Stimulated activated CD4-positive, alpha-beta T cell treated with anti-CD3 and anti-CD28 coated beads, Interleukin-12 subunit alpha, Interleukin-12 subunit beta, amount 100 ng/mL, for 4 hours (primary cell): ENCODE data around the gene CDRT15L2.
"Not testable (repeated sequence)": the region's sequence is repeated elsewhere in the genome, so short reads cannot be mapped to it uniquely, and the experiment has no call there.

Experiments
- DNase-seq: peaks from one replicate; pipeline ENCODE4 v3.0.0-alpha.2; 2020

CDRT15L2 gene

DNA sequence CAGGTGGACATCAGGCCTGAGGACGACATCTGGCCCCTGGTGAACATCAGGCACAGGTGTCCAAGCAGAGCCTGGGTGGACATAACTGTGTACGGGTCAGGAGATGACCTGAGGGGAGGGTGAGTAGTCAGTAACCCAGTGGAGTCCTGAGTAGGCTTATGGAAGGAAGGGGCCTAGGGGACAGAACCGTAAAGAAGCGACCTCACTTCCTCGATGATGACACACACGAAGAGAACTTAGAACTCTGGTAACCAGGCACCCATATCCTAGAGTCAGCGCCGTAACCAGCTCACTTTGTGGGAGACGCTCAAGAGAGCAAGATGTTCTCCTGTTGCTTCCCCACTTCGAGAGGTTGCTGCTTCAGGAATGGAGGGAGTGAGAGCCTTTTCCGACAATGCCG, at the start of gene CDRT15L2:
TSS of gene CDRT15L2 (plus strand) at position 301 of the 400 bp plus-strand sequence. CDS start at position 321, 20 bp downstream.
- not testable (repeated sequence) for DNase-seq

DNA sequence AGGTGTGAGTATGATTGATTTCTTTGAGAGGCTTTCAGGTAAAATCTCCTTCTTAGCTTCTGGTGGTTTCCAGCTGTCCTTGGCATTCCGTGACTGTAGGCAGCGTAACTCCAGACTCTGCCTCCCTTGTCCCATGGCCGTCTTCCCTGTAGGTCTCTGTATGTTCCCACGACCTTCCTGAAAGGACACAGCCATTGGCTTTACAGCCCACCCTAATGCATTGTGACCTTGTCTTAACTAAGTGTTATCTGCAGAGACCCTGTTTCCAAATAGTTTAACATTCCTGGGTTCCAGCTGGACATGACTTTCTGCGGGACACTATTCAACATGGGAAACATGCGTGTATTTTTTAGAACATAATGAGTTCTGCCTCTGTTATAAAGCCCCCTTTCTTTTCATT, 49.4 kb upstream of the CDRT15L2 start:
- not testable (repeated sequence) for DNase-seq

DNA sequence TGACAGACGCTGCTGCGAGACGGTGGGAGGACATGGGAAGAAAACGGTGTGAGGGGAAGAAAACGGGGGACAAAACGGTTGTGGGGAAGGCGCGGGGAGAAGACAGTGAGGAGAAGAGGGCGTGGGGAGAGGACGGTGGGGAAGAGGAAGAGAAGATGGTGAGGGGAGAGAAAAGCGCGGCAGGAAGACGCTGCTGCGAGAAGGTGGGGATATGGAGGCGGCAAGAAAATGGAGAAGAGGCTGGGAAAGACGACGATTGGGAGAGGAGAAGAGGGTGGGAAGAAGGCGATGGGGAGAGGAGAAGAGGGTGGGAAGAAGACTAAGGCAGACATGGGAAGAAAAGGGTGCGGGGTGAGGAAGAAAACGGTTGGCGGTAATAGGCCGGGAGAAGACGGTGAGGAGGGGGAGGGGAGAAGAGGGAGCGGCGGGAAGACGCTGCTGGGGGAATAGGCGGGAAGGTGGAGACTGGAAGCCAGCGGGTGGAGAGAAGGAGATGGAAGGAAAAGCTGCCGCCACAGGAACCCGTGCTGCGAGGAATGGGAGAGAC, 46.9 kb upstream of the CDRT15L2 start:
- not testable (repeated sequence) for DNase-seq

DNA sequence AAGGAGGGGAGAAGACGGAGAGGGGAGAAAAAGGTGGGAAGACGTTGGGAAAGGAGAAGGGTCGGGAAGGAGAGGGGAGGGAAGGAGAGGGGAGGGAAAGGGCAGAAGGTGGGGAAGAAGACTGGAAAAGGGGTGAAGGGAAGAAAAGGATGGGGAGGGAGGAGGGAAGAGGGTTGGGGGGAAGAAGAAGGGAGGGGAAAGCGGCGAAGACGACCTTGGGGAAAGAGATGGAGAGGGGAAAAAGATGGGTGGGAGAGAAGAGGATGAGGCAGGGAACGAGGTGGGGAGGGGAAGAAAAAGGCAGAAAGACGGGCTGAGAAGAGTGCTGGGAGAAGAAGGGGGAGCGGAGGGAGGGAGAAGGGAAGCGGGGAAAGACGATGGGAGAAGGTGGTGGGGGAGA, 46.3 kb upstream of the CDRT15L2 start:
- not testable (repeated sequence) for DNase-seq

DNA sequence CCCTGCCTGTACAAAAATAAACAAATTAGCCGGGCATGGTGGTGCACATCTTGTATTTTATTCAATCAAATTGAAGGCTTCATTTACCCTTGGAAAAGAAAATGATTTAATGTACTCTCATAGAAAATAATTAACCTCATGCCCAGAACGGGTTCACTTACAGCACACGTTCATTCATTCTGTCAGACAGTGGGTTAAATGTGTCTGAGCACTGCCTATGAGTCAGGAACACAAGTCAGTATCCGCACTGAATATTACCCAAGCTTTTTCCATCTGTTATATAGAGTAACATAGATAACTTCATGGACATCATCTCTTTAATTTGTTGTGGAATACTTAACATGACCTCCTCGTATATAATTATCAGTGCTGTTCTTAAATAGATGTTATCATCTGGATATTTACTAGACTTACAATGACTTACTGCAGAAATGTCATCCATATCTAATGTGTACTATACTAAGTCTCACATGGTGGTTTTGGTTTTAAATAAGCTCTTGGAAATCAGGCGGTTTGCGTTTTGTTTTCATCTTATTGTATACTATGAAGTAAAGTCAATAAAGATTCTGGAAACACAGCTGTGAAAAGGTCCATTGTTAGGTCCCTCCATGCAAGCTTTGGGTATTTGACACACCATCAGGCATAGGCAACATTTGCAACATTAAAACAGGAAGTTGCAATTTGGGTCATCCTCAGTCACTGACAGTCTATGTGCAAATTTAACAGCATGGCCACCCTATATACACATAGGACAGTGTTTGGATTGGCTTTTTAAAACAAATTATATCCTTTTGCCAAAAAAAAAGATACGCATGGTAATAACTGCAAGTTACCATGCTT, 44.6 kb upstream of the CDRT15L2 start:
- DNase-seq, result not testable (repeated sequence)

DNA sequence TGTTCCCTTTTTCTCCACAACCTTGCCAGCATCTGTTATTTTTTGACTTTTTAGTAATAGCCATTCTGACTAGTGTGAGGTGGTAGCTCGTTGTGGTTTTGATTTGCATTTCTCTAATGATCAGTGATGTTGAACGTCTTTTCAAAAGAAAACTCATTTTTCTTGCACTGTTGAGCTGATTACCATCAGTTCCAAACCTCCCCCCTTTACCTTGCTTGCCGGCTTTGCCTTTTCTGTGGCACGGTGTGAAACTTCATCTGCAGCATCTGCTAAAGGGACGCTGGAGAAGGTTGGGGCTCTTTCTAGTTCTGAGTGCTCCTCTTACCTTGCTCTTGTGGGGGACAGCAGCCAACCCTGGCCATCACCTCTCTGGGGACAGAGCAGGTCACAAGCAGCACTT, 39.1 kb upstream of the CDRT15L2 start:
- DNase-seq, result not testable (repeated sequence)

DNA sequence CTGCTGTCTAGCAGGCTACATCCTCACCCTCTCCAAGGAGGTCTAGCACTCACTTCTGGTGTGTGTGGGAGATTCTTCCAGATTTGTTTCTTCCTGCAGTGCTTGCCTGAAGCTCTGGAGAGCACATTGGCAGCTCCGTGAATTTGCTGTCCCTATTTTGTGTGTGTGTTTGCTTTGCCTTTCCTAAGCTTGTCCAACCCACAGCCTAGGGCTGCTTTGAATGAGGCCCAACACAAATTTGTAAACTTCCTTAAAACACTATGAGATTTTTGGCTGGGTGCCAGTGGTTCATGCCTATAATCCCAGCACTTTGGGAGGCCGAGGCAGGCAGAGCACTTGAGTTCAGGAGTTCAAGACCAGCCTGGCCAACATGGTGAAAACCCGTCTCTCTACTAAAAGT, 38.7 kb upstream of the CDRT15L2 start:
- not testable (repeated sequence) for DNase-seq

DNA sequence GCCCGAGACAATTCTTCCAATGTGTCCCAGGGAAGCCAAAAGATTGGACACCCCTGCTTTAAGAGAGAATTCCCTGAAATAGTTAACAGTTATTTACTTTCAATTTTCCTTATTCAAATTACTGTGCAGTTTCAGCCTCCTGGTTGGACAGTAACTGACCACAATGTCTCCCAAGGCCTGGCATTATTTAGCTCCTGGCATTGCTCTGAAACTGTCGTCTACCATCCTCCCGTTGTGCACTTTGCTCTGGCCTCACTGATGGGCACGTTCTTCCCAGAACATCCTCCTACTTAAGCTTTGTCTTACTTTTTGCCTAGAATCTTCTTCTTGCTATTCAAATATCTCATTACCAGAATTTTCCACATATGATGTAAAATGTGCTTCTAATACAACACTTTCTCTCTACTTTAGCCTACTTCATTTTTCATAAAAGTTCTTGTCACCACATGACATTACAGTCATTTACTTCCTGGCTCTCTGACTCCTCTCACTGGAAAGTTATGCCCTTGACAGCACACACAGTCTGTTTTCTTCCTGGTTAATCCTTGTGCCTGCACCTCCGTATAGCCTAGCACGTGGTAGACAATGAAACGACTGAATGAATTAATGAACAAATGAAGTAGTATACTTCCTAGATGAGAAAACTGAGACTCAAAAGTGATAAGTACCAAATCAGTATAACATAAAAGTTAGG, 37.5 kb upstream of the CDRT15L2 start:
- DNase-seq, result not testable (repeated sequence)

DNA sequence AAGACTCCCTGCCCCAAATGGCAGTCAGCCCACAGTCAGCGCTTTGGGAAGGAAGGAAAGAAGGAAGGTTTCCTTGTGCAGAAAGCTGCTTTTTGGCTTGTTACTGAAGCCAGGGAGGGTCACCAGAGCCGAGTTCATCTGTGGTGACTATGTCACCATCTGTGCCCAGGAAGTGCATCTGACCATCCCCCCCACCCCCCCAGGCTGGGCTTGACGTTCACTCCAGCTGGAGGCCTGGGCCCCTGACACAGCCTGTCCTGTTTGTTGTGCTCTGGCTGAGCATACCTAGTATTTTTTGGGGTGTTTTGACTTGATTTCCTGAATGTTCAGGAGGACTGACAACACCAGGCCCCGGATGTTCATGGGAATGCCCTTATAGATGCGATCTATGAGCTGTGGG, 31.6 kb upstream of the CDRT15L2 start:
- DNase-seq, result not testable (repeated sequence)

DNA sequence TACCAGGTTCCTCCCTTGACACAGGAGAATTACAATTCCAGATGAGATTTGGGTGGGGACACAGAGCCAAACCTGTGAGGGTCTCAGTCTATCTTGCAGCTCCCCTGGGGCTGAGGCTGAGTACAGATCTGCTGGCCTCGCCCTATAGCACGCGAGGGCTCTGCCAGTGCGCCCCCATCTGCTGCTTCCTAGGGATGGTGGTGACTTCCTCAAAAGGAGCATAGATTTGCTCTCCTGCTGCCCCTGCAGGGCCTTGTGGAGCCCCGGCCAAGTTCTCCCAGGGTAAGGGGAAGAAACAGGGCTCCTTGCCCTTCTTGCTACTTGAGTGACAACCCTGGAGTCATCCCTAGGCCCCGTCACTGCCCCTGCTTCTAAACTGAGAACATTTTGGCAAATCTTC, 26.6 kb upstream of the CDRT15L2 start:
- not testable (repeated sequence) for DNase-seq

DNA sequence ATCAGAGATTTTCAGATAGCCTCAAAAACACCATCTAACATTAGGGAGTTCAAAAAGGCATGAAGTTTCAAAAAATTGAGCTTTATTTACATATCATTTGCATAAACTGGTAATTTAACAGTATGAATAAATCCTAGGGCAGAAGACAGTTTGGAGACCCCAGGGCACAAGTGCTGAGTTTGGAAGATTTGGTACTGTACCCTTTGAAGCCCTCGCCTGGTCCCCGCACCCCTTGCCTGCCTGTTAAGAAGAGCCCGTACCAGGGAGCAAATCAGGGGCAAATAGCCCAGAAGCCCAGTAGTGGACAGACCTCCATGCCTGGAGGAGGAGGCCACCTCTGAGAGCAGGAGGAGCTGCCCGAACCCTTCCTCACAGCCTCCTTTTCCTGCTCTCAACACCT, 24.8 kb upstream of the CDRT15L2 start:
- not testable (repeated sequence) for DNase-seq

DNA sequence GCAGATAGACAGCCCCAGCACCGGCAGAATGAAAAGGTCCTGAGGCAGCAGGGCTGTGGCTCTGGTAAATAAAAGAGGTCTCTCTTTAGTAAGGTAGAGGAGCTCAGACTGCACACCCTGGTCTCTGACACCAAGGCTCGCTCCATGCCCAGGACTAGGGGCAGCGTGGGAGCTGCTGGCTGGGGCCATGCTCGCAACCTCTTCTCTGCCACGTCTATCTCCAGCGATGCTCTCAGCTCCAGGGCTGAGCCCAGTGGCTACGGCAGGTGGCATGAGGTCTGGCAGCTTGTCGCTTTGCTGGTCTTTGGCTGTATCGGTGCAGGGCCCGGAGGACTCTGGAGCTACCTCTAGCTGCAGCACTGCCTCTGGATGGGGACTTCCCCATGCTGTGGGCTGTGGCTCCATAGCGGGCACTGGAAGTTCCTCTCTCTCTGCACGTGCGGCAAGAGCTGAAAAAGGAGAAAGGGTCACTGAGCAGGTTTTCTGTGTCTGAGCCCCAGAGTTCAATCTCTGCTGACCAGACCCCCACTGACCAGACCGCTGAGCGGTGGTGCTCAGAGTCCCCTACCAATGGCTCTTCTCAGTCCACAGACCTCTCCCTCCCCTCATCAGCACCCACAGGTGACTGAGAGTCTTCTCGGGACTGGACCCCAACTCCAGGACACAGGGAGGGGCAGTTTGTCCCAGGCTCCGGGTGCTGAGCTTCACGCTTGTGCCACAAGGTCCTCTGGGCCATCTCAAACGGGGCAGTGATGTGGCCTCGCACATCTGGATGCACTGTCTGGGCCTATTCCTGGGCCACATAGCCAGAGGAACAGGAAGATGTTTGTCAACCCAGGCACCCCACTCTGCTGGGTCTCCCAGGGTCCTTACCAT, 24.2 kb upstream of the CDRT15L2 start:
- DNase-seq, result not testable (repeated sequence)

DNA sequence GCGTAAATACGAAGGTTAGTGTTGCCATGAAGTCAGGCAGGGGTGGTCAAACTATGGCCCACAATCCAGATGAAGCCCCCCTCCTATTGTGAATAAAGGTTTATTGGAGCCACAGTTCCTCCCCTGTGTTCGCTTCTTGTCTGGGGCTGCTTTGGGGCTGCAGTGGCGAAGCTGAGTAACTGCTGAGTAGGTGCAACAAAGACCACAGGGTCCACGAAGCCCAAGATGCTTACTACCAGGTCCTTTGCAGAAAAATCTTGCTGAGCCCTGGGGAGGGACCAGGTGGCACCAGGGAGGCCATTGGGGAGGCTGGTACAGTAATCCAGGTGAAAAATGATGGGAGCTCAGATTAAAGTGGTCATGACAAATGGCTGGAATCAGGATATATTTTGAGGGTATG, 21.4 kb upstream of the CDRT15L2 start:
- DNase-seq, result not testable (repeated sequence)

DNA sequence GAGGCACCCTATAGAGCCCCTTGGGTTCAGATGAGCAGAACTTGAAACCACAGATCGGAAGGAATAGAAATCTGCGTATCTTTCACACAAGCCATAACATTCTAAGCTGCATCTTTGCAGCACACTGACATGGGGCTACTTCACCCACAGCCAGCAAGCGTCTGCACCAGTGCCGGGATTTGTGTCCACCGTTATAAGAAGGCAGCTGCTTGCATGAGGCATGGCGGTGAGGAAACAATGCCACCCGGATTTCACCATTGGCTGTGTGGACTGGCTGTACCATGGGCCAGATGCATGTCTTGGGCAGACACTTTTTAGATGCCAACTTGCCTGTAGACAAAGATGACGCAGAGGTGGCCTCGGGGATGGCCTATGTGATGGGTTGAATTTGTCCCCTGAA, 20.5 kb upstream of the CDRT15L2 start:
- DNase-seq, result not testable (repeated sequence)

DNA sequence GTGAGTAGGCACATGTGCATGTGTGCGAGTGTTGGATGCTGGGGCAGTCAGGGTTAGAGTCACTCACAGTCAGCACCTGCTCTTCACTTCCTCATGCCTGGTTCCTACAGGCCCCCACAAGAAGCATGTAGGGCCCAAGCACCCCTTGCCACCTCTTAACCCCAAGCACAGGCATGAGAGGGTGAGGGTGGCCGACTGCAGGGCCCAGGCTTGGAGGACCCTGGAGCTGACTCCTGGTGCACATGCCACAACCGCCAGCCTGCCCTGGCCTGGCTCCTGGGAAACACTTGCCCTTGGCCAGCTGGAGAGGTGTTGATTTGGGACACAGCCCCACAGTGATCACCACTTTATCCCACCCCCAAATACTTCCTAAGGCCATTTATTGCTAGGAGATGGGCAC, 16.9 kb upstream of the CDRT15L2 start:
- no peak for DNase-seq

DNA sequence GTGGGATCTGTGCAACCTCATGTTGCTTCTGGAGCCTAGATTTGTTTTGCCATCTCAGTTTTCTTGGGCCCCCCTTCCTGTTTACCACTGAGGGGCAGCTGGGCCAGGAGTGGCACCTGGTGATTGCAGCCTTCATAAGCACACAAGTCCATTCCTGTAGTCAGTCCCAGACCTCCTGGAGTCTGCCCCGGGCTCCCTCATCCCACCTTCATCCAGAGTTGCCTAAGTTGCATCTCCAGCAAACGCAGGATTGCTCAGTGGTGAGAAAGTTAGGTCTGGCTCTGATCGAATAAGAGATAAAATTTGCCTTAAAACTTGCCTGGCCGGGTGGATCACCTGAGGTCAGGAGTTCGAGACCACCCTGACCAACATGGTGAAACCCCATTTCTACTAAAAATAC, 14.3 kb upstream of the CDRT15L2 start:
- DNase-seq, result not testable (repeated sequence)

DNA sequence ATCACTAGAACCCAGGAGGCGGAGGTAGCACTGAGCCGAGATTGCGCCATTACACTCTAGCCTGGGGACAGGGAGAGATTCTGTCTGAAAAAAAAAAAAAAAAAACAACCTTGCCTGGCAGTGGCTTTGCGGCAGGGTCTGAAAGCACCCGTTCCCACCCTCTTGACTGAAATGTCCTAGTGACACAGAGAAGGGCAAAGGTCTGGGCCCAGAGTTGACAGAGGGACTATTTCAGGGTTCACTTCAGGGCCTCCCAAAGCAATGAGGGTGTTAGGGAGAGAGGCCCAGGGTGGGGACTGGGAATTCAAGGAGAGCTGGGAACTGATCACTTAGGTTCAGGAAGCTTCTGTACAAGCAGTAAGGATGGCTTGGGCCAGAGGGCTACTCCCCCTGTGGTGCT, 13.8 kb upstream of the CDRT15L2 start:
- no peak for DNase-seq

DNA sequence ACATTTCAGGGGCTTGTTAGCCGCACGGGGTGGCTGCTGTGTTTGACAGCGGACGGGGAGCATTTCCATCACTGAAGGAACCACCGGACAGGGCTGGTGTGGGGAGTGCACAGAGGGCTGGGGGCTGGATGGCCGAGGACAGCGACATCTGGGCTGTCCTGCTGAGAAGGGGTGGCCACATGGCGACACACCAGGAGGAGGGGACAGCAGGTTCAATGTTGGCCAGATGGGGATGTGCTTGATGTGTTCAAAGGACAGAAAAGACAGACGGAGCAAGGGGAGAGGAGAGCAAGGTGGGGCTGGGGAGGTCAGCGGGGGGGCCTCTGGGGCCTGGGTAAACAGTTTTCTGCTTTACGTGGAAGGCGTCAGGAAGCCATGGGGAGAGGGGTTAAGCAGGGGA, 12.8 kb upstream of the CDRT15L2 start:
- DNase-seq, result not testable (repeated sequence)

DNA sequence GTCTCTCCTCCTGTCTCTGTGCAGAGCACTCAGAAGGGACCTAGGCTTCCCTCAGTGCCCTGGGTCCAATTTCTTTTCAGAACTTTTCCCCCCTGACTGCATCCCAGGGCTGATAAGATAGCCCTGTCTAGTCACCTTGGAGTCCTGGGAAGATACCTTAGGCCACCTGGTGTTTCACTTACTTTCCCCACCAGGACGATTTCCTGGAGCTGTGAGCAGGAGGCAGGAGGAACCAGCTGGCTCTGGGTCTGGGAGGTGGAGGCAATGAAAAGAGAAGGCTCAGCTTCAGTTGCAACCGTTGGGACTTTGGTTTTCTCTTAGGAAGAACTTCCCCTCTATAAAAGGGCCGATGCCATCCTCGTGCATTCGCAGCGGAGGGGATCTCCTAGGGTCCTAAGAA, 12.1 kb upstream of the CDRT15L2 start:
- DNase-seq, result not testable (repeated sequence)

DNA sequence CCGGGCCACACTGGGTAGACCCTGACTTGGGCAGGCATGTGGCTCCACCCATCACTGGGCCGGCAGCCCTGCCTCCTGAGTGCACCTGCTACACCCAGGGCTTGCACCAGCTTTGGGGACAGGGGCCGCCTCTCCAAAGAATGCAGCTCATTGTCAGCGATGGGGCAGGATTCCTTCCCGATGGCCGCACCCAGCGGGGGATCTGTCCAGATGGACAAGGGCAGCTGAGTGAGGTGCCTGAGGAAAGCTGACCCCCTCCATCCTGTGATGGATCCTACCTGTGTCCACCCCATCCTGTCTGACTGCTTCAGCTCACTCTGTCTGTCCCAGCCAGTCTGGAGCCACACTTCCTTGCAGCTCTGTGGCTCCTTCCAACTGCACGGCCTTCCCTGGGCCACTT, 10.9 kb upstream of the CDRT15L2 start:
- not testable (repeated sequence) for DNase-seq

DNA sequence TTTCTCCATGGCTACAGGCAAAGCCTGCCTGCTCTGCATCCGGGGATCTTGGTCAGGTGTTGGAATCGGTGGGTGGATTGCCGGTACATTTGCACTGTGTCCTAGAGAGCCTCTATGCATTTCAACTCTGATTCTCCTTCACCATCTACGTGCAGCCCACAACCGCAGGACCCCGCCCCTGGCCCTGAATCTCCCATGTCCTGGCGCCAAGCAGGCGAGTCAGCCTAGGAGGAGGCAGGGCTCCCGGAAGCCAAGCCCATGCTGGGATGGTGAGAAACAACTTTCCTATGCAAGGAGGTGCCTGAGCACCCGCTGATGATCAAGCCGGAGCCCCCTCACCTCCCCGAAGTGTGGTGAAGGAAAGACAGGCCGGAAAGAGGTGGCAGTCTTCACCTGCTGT, 7.9 kb upstream of the CDRT15L2 start:
- DNase-seq, result not testable (repeated sequence)

DNA sequence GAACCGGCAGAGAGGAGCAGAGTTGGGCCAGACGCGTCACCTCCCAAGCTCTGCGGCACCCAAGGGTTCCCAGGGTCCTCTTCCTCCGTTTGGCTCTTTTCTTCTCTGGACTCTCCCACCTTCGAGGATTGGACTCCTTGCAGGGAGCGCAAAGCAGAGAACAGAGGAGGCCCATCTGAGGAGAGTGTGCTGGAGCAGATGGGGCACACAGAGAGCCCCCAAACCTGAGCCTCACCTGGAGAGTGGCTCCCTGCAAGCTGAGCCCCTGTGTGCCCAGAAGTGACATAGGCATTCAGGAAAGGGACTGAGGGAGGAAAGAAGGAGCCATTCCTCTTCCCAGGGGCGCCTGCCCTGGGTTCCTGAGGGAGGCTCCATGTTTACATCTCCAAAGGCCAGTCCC, 6.3 kb upstream of the CDRT15L2 start:
- not testable (repeated sequence) for DNase-seq

DNA sequence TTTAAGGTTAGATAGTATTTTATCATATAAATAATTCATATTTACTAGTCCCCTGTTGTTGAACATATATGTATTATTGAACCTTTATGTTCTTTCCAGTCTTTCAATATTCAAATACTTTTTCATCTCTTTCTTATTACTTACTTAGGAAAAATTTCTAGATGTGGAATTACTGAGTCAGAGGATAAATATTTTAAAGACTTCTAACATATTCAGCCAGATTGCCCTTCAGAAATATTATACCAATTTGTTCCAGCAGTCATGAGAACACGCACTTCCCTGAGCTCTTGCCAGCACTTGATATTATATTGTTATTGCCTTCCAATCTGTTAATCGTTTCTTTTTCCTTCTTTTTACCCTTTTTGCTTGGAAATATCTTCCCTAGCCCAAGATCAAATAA, 4.5 kb upstream of the CDRT15L2 start:
- not testable (repeated sequence) for DNase-seq
